Left ventricle myocardium inferior (tissue), 1 donor: ENCODE data around the gene XRCC6. TPM values are rescaled to one million over a fixed set of nuclear protein-coding genes. Genes with fewer than 3 reads are reported as not detected.
A peak's percentile ranks its signal among the peaks of the same experiment; 100 is the strongest.
"Not testable (repeated sequence)": the region's sequence is repeated elsewhere in the genome, so short reads cannot be mapped to it uniquely, and the experiment has no call there.

ENCODE experiments used
- DNase-seq: peaks from one replicate; pipeline ENCODE4 v3.0.0-alpha.2; 2020
- H3K27ac ChIP-seq: fragments of 200-600 bp; replicated peaks from 2 replicates; pipeline ENCODE4 v1.8.0; 2021
- H3K27me3 ChIP-seq: fragments of 200-600 bp; 2 replicates; pipeline ENCODE4 v1.8.0; 2021; ENCODE audit warnings: low read depth
- H3K36me3 ChIP-seq: fragments of 200-600 bp; 2 replicates; pipeline ENCODE4 v1.8.0; 2021
- H3K4me1 ChIP-seq: fragments of 200-600 bp; 2 replicates; pipeline ENCODE4 v1.8.0; 2021
- H3K4me3 ChIP-seq: fragments of 200-600 bp; 2 replicates; pipeline ENCODE4 v1.8.0; 2021; ENCODE audit warnings: mild to moderate bottlenecking, moderate library complexity
- H3K9me3 ChIP-seq: fragments of 200-600 bp; replicated peaks from 2 replicates; pipeline ENCODE4 v1.8.0; 2021
- intact Hi-C: fragments of 100-400 bp; cut with micrococcal nuclease; formaldehyde crosslinking; loops from one replicate; pipeline ENCODE4 v1.11.0; 2022
- total RNA-seq: library from RNA; stranded (reverse); fragmentation: NEBNext Ultra II Directional; extraction: Animal tissue kit (Norgen Biotek cat#: 25700); gene quantifications from one replicate; pipeline ENCODE4 v1.2.1, GENCODE V29; 2021
- TF ChIP-seq, protein P1 (sequence below): fragments of 200-600 bp; IDR thresholded peaks from 2 replicates; pipeline ENCODE4 v1.8.0; 2021; ENCODE audit warnings: antibody characterized with exemption, mild to moderate bottlenecking, borderline replicate concordance
- donor health status: DM: no; HTN: yes; CAD: no; lungs with severe emphysema.

XRCC6 gene
- total RNA-seq, 1 donor from 2014 or later: 155 TPM

GRCh38 chr22:41657709-41658108 lies 36.6 kb downstream of the XRCC6 start:
- H3K4me3 ChIP-seq: no peak overlapping the region
- peak overlapping the region; percentile 88 for H3K27ac ChIP-seq

GRCh38 chr22:41658869-41659268 lies 37.8 kb downstream of the XRCC6 start:
- DNase-seq: no peak
- intact Hi-C loops: no loop called here
- TF ChIP-seq, protein P1, sequence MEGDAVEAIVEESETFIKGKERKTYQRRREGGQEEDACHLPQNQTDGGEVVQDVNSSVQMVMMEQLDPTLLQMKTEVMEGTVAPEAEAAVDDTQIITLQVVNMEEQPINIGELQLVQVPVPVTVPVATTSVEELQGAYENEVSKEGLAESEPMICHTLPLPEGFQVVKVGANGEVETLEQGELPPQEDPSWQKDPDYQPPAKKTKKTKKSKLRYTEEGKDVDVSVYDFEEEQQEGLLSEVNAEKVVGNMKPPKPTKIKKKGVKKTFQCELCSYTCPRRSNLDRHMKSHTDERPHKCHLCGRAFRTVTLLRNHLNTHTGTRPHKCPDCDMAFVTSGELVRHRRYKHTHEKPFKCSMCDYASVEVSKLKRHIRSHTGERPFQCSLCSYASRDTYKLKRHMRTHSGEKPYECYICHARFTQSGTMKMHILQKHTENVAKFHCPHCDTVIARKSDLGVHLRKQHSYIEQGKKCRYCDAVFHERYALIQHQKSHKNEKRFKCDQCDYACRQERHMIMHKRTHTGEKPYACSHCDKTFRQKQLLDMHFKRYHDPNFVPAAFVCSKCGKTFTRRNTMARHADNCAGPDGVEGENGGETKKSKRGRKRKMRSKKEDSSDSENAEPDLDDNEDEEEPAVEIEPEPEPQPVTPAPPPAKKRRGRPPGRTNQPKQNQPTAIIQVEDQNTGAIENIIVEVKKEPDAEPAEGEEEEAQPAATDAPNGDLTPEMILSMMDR: no peak
- Histone ChIP-seq H3K4me3 (no peak overlapping the region), H3K9me3 (no peaks in the 10 kb centered on the region), H3K27ac (peak overlapping the region; percentile 88), H3K4me1 (peaks cover 35% of the 10 kb centered on the region), H3K36me3 (peaks cover 100% of the 10 kb centered on the region), H3K27me3 (no peaks in the 10 kb centered on the region)

More at GRCh38 chr22:41657709-41658108, 36.6 kb downstream of the XRCC6 start:
- Histone ChIP-seq H3K36me3 (peaks cover 100% of the 10 kb centered on the region), H3K9me3 (no peaks in the 10 kb centered on the region), H3K27me3 (no peaks in the 10 kb centered on the region), H3K4me1 (peaks cover 35% of the 10 kb centered on the region)
- TF ChIP-seq, protein P1: no peak
- intact Hi-C loops: no loop called here
- DNase-seq: no peak

- Histone ChIP-seq H3K27ac (peak overlapping the region; percentile 88), H3K4me1 (peaks cover 30% of the 10 kb centered on the region), H3K36me3 (peaks cover 100% of the 10 kb centered on the region), H3K9me3 (no peaks in the 10 kb centered on the region), H3K27me3 (no peaks in the 10 kb centered on the region), H3K4me3 (no peak overlapping the region)
- intact Hi-C loops: no loop called here
- peak; percentile 30 for DNase-seq
- TF ChIP-seq, protein P1: no peak
Observed at GRCh38 chr22:41659941-41660340, 38.8 kb downstream of the XRCC6 start.

DNA sequence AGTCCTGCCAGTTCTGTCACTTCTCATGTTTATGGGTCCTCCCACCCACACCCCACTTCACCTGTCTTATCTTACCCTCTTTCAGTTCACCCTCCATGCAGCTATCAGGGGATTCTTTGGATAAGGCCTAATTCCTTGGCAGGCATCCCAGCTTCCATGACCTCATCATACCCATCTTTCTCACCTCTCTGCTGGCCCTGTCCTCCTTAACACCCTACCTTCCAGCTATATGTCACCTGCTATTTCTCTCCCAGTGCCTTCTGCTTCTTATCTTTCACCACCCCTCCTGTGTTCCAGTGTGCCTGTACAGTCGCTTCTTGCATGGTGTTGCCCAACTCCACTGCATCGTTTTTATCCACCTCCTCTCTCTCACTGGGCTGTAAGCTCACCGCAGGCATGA lies 39.3 kb downstream of the XRCC6 start:
- H3K27ac ChIP-seq: peak overlapping the region; percentile 88
- DNase-seq: peak; percentile 49

DNA sequence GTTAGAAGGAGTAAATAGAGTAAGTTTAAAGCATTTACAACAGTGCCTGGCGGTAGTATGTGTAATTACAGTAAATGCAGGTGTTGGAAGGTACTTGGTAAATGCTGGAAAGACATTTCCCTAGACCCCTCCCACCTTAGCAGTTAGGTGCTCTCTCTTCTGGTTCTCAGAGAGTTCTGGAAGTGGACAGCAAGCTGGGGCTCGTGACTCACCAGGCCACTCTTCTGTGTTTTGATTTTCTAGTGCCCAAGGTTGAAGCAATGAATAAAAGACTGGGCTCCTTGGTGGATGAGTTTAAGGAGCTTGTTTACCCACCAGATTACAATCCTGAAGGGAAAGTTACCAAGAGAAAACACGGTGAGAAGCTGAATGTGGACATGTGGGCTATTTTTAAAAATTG lies 40.0 kb downstream of the XRCC6 start:
- no peak for DNase-seq
- no peak overlapping the region for H3K4me3 ChIP-seq
- H3K27me3 ChIP-seq: no peaks in the 10 kb centered on the region
- intact Hi-C loops: no loop called here
- peaks cover 23% of the 10 kb centered on the region for H3K4me1 ChIP-seq
- H3K27ac ChIP-seq: peak overlapping the region; percentile 88
- H3K36me3 ChIP-seq: peaks cover 93% of the 10 kb centered on the region
- no peaks in the 10 kb centered on the region for H3K9me3 ChIP-seq
- TF ChIP-seq, protein P1: no peak

More for the DNA sequence above, 39.3 kb downstream of the XRCC6 start:
- Histone ChIP-seq H3K36me3 (peaks cover 100% of the 10 kb centered on the region), H3K27me3 (no peaks in the 10 kb centered on the region), H3K4me1 (peaks cover 29% of the 10 kb centered on the region), H3K4me3 (no peak overlapping the region), H3K9me3 (no peaks in the 10 kb centered on the region)
- intact Hi-C loops: no loop called here
- TF ChIP-seq, protein P1: no peak

- DNase-seq: no peak
- peaks cover 87% of the 10 kb centered on the region for H3K36me3 ChIP-seq
- TF ChIP-seq, protein P1: no peak
- H3K4me1 ChIP-seq: peaks cover 23% of the 10 kb centered on the region
- H3K27ac ChIP-seq: peak overlapping the region; percentile 88
- H3K27me3 ChIP-seq: no peaks in the 10 kb centered on the region
- no peak overlapping the region for H3K4me3 ChIP-seq
- H3K9me3 ChIP-seq: no peaks in the 10 kb centered on the region
- intact Hi-C loops: no loop called here
Observed at GRCh38 chr22:41661713-41662112, 40.6 kb downstream of the XRCC6 start.

- DNase-seq, intact Hi-C loops: not testable (repeated sequence)
- peaks cover 68% of the 10 kb centered on the region for H3K36me3 ChIP-seq
Observed at GRCh38 chr22:41663594-41663993, 42.5 kb downstream of the XRCC6 start.

More at GRCh38 chr22:41663594-41663993, 42.5 kb downstream of the XRCC6 start:
- H3K27ac ChIP-seq: peak overlapping the region; percentile 1
- H3K4me3 ChIP-seq, H3K27me3 ChIP-seq, H3K9me3 ChIP-seq: not testable (repeated sequence)
- peaks cover 32% of the 10 kb centered on the region for H3K4me1 ChIP-seq
